K562 (cell line): ENCODE data around the gene PLCB3. TPM values are rescaled to one million over a fixed set of nuclear protein-coding genes. Genes with fewer than 3 reads are reported as not detected.

Source experiments
- CREB1 ChIP-seq, 2 experiments: sonication (generic) in 1 of 2; formaldehyde crosslinking in 1 of 2; IDR thresholded peaks; 2 replicates each; pipeline versions ENCODE4 v1.6.1 to v1.8.0; 2012 to 2022; ENCODE audit warnings: inconsistent platforms in 1 of 2, mild to moderate bottlenecking in 1 of 2, missing genetic modification reagents in 1 of 2, moderate library complexity in 1 of 2
- FOXK1 ChIP-seq: sonication (generic); formaldehyde crosslinking; IDR thresholded peaks from 2 replicates; pipeline ENCODE4 v1.8.0; 2022; ENCODE audit warnings: missing genetic modification reagents, mild to moderate bottlenecking, borderline replicate concordance
- HNRNPH1 ChIP-seq: fragments of 200-400 bp; formaldehyde crosslinking; optimal IDR thresholded peaks from 2 replicates; pipeline ENCODE3; 2017; ENCODE audit warnings: low read depth, mild to moderate bottlenecking, low read length, moderate library complexity
- JUND ChIP-seq, 2 experiments: IDR thresholded peaks; 2 replicates in 1 of 2; 3 replicates in 1 of 2; pipeline ENCODE4 v1.6.1; 2011; ENCODE audit warnings: borderline replicate concordance in 2 of 2, low read depth in 2 of 2, low read length in 2 of 2, improper control_type of control experiment in 1 of 2, missing biosample characterization in 1 of 2, missing genetic modification characterization in 1 of 2, missing genetic modification reagents in 1 of 2
- MTA3 ChIP-seq: fragments of 450-650 bp; formaldehyde crosslinking; IDR thresholded peaks from 2 replicates; pipeline ENCODE4 v1.6.1; 2017; ENCODE audit warnings: mild to moderate bottlenecking, borderline replicate concordance
- OTX1 ChIP-seq: fragments of 450-650 bp; formaldehyde crosslinking; IDR thresholded peaks from 2 replicates; pipeline ENCODE4 v1.4.0; 2022; ENCODE audit warnings: mild to moderate bottlenecking
- SAFB2 ChIP-seq: fragments of 200-400 bp; formaldehyde crosslinking; IDR thresholded peaks from 2 replicates; pipeline ENCODE4 v1.6.1; 2018; ENCODE audit warnings: borderline replicate concordance, low read length, low read depth, moderate library complexity; ENCODE audit not compliant: severe bottlenecking
- SIRT6 ChIP-seq: IDR thresholded peaks from one replicate; pipeline ENCODE4 v1.6.1; 2012; ENCODE audit warnings: low read depth, mild to moderate bottlenecking, control low read depth, inconsistent platforms, low read length, moderate library complexity
- TAF1 ChIP-seq: IDR thresholded peaks from 2 replicates; pipeline ENCODE4 v1.6.1; 2011; ENCODE audit warnings: mild to moderate bottlenecking, low read length, moderate library complexity; ENCODE audit not compliant: insufficient read depth, control insufficient read depth, severe bottlenecking; ENCODE audit errors: extremely low read depth
- TARDBP ChIP-seq: fragments of 450-650 bp; IDR thresholded peaks from 2 replicates; pipeline ENCODE4 v1.6.1; 2016
- TRIM24 ChIP-seq, 2 experiments: fragments of 450-650 bp; IDR thresholded peaks; 2 replicates each; pipeline ENCODE4 v1.6.1; 2016
- YBX1 ChIP-seq: fragments of 450-650 bp; IDR thresholded peaks from 2 replicates; pipeline ENCODE4 v1.7.1; 2016; ENCODE audit warnings: mild to moderate bottlenecking
- YY1 ChIP-seq, 3 experiments: IDR thresholded peaks; 2 replicates each; pipeline ENCODE4 v1.6.1; 2011; ENCODE audit warnings: low read length in 2 of 3, mild to moderate bottlenecking in 2 of 3, moderate library complexity in 2 of 3, borderline replicate concordance in 1 of 3, control low read depth in 1 of 3, low read depth in 1 of 3; ENCODE audit not compliant: insufficient read depth in 3 of 3, insufficient replicate concordance in 2 of 3, control insufficient read depth in 1 of 3, insufficient read length in 1 of 3; ENCODE audit errors: extremely low read depth in 1 of 3
- ZKSCAN8 ChIP-seq: fragments of 200-800 bp; sonication (Bioruptor generic); IDR thresholded peaks from 2 replicates; pipeline ENCODE4 v1.6.1; 2016; ENCODE audit warnings: missing genetic modification characterization, missing compliant biosample characterization
- ZNF263 ChIP-seq: sonication (generic); formaldehyde crosslinking; IDR thresholded peaks from 2 replicates; pipeline ENCODE4 v1.8.0; 2022; ENCODE audit warnings: mild to moderate bottlenecking, missing genetic modification reagents, borderline replicate concordance
- ZNF354B ChIP-seq: fragments of 250-450 bp; sonication (Bioruptor Pico); IDR thresholded peaks from 2 replicates; pipeline ENCODE4 v1.4.0; 2020
- ZNF707 ChIP-seq: fragments of 250-450 bp; sonication (Bioruptor Pico); conservative IDR thresholded peaks from 2 replicates; pipeline ENCODE4 v1.8.0; 2022; ENCODE audit warnings: inconsistent platforms, mild to moderate bottlenecking, moderate library complexity
- polyA plus RNA-seq, 8 experiments: library from polyadenylated mRNA; depleted of rRNA in 4 of 8; stranded (reverse) in 5 of 8; unstranded in 3 of 8; fragments of >200 nt; fragmentation: Nextera tagmentation in 2 of 8; fragmentation: Illumina TruSeq in 1 of 8; extraction: Ambion mirVana in 2 of 8; extraction: Trizol in 1 of 8; gene quantifications; 2 replicates each; pipeline versions ENCODE4 v1.2.1 to v1.2.3, GENCODE V29; 2011 to 2014; ENCODE audit warnings: inconsistent platforms in 1 of 8, missing spikeins in 1 of 8
- total RNA-seq, 7 experiments: library from RNA; depleted of rRNA in 6 of 7; stranded (reverse); fragments of >200 nt in 6 of 7; fragmentation: Illumina TruSeq in 2 of 7; extraction: Trizol in 2 of 7; gene quantifications; 2 replicates each; pipeline versions ENCODE4 v1.2.1 to v1.2.3, GENCODE V29; 2011 to 2021; ENCODE audit warnings: low replicate concordance in 1 of 7
- TF ChIP-seq, protein P1 (sequence below): fragments of 250-450 bp; sonication (Bioruptor Pico); IDR thresholded peaks from 2 replicates; pipeline ENCODE4 v1.5.0; 2021; ENCODE audit warnings: mild to moderate bottlenecking, borderline replicate concordance
- TF ChIP-seq, protein P2 (sequence below): fragments of 250-450 bp; sonication (Bioruptor Pico); IDR thresholded peaks from 2 replicates; pipeline ENCODE4 v1.4.0; 2020; ENCODE audit warnings: borderline replicate concordance
- TF ChIP-seq, protein P3 (sequence below), 2 experiments: IDR thresholded peaks; 2 replicates each; pipeline ENCODE4 v1.6.1; 2011; ENCODE audit warnings: borderline replicate concordance in 1 of 2, control low read depth in 1 of 2, low read depth in 1 of 2, low read length in 1 of 2, mild to moderate bottlenecking in 1 of 2, mixed read lengths in 1 of 2, moderate library complexity in 1 of 2; ENCODE audit not compliant: insufficient read depth in 1 of 2, insufficient read length in 1 of 2, poor library complexity in 1 of 2, severe bottlenecking in 1 of 2; ENCODE audit errors: extremely low read depth in 1 of 2

The PLCB3 gene
- total and polyA plus RNA-seq, 9 of the 15 experiments (the other 6 are each of a cell fraction or from before 2014, with no cell fraction given) = 0.31 to 44.8 (median 14.6) TPM

- TF ChIP-seq YY1 (IDR thresholded peaks at IDR 0.05; ENCODE audit: borderline replicate concordance in 1 of 3, control insufficient read depth in 1 of 3, extremely low read depth in 1 of 3, insufficient read depth in 3 of 3, insufficient read length in 1 of 3, insufficient replicate concordance in 2 of 3, low read depth in 1 of 3, low read length in 2 of 3) (no peak), JUND (IDR thresholded peaks at IDR 0.05; ENCODE audit: borderline replicate concordance, low read depth, low read length) (no peak), JUND (tag; IDR thresholded peaks at IDR 0.05; ENCODE audit: borderline replicate concordance, low read depth, low read length) (no peak), ZNF263 (CRISPR knock-in tag) (peak; percentile 50; the same call in 1 of the 2 replicates), CREB1 (IDR thresholded peaks at IDR 0.05) (peak; percentile 15; the same call in 1 of the 2 replicates), CREB1 (CRISPR knock-in tag; IDR thresholded peaks at IDR 0.05) (no peak), ZNF354B (CRISPR knock-in tag) (no peak), MTA3 (0 out of 2 replicates have a peak, but pooled peaks have one; percentile 45), TARDBP (no peak), YBX1 (no peak), TRIM24 (IDR thresholded peaks at IDR 0.05) (no peak), SIRT6 (no peak), ZKSCAN8 (CRISPR knock-in tag) (no peak), FOXK1 (CRISPR knock-in tag) (no peak), SAFB2 (no peak), HNRNPH1 (no peak), TAF1 (peak; percentile 55), OTX1 (CRISPR knock-in tag) (no peak), ZNF707 (CRISPR knock-in tag) (no peak)
- TF ChIP-seq, protein P1, sequence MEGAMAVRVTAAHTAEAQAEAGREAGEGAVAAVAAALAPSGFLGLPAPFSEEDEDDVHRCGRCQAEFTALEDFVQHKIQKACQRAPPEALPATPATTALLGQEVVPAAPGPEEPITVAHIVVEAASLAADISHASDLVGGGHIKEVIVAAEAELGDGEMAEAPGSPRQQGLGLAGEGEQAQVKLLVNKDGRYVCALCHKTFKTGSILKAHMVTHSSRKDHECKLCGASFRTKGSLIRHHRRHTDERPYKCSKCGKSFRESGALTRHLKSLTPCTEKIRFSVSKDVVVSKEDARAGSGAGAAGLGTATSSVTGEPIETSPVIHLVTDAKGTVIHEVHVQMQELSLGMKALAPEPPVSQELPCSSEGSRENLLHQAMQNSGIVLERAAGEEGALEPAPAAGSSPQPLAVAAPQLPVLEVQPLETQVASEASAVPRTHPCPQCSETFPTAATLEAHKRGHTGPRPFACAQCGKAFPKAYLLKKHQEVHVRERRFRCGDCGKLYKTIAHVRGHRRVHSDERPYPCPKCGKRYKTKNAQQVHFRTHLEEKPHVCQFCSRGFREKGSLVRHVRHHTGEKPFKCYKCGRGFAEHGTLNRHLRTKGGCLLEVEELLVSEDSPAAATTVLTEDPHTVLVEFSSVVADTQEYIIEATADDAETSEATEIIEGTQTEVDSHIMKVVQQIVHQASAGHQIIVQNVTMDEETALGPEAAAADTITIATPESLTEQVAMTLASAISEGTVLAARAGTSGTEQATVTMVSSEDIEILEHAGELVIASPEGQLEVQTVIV = no peak
- TF ChIP-seq, protein P2, sequence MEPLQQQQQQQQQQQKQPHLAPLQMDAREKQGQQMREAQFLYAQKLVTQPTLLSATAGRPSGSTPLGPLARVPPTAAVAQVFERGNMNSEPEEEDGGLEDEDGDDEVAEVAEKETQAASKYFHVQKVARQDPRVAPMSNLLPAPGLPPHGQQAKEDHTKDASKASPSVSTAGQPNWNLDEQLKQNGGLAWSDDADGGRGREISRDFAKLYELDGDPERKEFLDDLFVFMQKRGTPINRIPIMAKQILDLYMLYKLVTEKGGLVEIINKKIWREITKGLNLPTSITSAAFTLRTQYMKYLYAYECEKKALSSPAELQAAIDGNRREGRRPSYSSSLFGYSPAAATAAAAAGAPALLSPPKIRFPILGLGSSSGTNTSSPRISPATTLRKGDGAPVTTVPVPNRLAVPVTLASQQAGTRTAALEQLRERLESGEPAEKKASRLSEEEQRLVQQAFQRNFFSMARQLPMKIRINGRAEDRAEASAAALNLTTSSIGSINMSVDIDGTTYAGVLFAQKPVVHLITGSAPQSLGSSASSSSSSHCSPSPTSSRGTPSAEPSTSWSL (CRISPR knock-in tag) = no peak
- TF ChIP-seq, protein P3, sequence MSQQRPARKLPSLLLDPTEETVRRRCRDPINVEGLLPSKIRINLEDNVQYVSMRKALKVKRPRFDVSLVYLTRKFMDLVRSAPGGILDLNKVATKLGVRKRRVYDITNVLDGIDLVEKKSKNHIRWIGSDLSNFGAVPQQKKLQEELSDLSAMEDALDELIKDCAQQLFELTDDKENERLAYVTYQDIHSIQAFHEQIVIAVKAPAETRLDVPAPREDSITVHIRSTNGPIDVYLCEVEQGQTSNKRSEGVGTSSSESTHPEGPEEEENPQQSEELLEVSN (IDR thresholded peaks at IDR 0.05; ENCODE audit: borderline replicate concordance in 1 of 2, extremely low read depth in 1 of 2, insufficient read depth in 1 of 2, insufficient read length in 1 of 2, low read depth in 1 of 2, low read length in 1 of 2, poor library complexity in 1 of 2, severe bottlenecking in 1 of 2) = peak in 1 of 2 experiments; percentile 13
Measured at GRCh38 chr11:64252003-64252872, 908 bp downstream of the PLCB3 start (continued).
